Body of pancreas (tissue), 4 donors: ENCODE data around the gene DOHH.

Source experiments
- CTCF ChIP-seq, 7 experiments: fragments of 450-650 bp in 4 of 7; fragments of 200-600 bp in 3 of 7; sonication (generic) in 3 of 7; IDR thresholded peaks; one replicate each; pipeline ENCODE4 v1.5.1; 2016 to 2019; ENCODE audit warnings: antibody characterized with exemption in 7 of 7
- POLR2A ChIP-seq, 3 donors: fragments of 450-650 bp; IDR thresholded peaks; one replicate each; pipeline ENCODE4 v1.6.1; 2016; ENCODE audit warnings: antibody characterized with exemption in 3 of 3, mild to moderate bottlenecking in 2 of 3

DNA sequence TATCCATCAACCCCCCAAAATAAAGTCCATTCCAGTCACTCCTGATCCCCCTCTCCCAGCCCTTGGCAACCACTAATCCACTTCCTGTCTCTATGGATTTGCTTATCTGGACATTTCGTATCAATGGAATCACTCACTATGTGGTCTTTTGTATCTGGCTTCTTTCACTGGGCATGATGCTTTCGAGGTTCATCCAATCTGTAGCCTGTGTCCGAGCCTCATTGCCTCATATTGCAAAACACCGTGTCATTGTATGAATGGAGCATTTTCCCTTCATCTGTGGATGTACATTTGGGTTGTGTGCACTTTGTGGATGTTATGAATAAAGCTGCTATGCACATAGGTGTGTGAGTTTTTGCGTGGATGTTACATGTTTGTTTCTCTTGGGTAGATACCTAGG lies 4.3 kb upstream of the DOHH start:
- TF ChIP-seq CTCF (IDR thresholded peaks at IDR 0.05) (no peak), POLR2A (IDR thresholded peaks at IDR 0.05) (no peak)
